ENCODE data around the gene ANKDD1A. TPM values are rescaled to one million over a fixed set of nuclear protein-coding genes. Genes with fewer than 3 reads are reported as not detected.

Gene ANKDD1A
- total and polyA plus RNA-seq, 8 donors, result 3.4 to 13.5 (median 10.9) TPM

- peak overlapping the region in 1 of 2 donors; percentile 29 for H3K4me3 ChIP-seq
- no peaks in the 10 kb centered on the region for H3K27me3 ChIP-seq
- ATAC-seq (peak; percentile 4), DNase-seq (peak in 1 of 4 donors; percentile 65)
- peak overlapping the region; percentile 88 to 99 for H3K27ac ChIP-seq
- no peaks in the 10 kb centered on the region for H3K36me3 ChIP-seq
- no peak for TF ChIP-seq CTCF (IDR thresholded peaks at IDR 0.05)
- H3K4me1 ChIP-seq, result peaks cover 36 to 86% of the 10 kb centered on the region in 2 donors
- no peaks in the 10 kb centered on the region for H3K9me3 ChIP-seq
- intact Hi-C loops (cut with DNase I), result loop anchor here in 1 of 2 donors (10.0 kb wide), 1 partner anchor 50 kb away; the partner anchor contains the start of gene PLEKHO2
These were observed 17.2 kb upstream of the ANKDD1A start for GRCh38 chr15:64894395-64895056.

- intact Hi-C loops (cut with DNase I), result loop anchor here in 1 of 2 donors (10.0 kb wide), 1 partner anchor 51 kb away; the partner anchor contains the start of gene PLEKHO2
- ATAC-seq (peak; percentile 17), DNase-seq (peak in 1 of 4 donors; percentile 47)
- peaks cover 0 to under 1% of the 10 kb centered on the region in 2 donors for H3K9me3 ChIP-seq
- H3K27ac ChIP-seq, result peak overlapping the region; percentile 88 to 99
- no peaks in the 10 kb centered on the region for H3K27me3 ChIP-seq
- H3K36me3 ChIP-seq, result no peaks in the 10 kb centered on the region
- no peak for TF ChIP-seq CTCF (IDR thresholded peaks at IDR 0.05)
- H3K4me1 ChIP-seq, result peaks cover 36 to 86% of the 10 kb centered on the region in 2 donors
- H3K4me3 ChIP-seq, result peak overlapping the region in 1 of 2 donors; percentile 29
These were observed 16.2 kb upstream of the ANKDD1A start for GRCh38 chr15:64895285-64896065.

- no peak for DNase-seq
- Histone ChIP-seq H3K27me3 (no peaks in the 10 kb centered on the region), H3K36me3 (no peaks in the 10 kb centered on the region), H3K9me3 (peaks cover 4 to 11% of the 10 kb centered on the region in 2 donors), H3K27ac (peak overlapping the region; percentile 88 to 99), H3K4me1 (peaks cover 36 to 78% of the 10 kb centered on the region in 2 donors), H3K4me3 (no peak overlapping the region)
- TF ChIP-seq CTCF (IDR thresholded peaks at IDR 0.05), result no peak
- ATAC-seq, result no peak
- intact Hi-C loops (cut with DNase I), result loop anchor here in 1 of 2 donors (10.0 kb wide), 1 partner anchor 52 kb away; the partner anchor contains the start of gene PLEKHO2
These were observed 15.2 kb upstream of the ANKDD1A start for GRCh38 chr15:64896371-64897069.

DNA sequence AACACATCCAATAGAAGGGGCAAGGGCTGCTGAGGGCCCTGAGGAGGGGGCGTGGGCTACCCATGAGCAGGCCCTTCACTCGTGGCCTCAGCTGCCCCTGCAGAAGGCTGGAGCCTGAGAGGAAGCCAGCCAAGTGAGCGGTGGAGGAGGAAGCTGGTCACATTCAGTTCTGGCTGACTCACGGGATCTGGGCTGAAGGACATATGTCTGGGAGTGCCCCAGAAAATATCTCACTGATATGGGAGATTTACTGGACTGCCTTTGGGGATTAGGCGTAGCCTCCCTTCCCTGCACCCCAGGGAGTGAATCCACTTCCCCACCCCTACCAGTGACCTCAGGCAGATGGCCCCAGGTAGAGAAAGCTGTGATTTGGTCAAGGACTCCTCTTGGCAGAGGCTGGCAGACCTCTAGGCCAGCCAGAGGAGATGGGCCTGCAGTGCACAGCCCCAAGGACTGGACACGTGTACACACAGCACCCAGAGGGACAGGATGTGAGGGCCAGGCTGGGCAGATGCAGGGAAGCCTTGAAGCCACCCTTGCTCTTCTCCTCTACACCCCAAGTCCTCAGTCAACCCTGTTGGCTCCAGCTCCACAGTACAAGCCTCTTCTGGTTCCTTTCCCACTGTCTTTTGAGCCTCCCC lies 14.2 kb upstream of the ANKDD1A start:
- no peak overlapping the region for H3K4me3 ChIP-seq
- no peak for TF ChIP-seq CTCF (IDR thresholded peaks at IDR 0.05)
- H3K27ac ChIP-seq, result peak overlapping the region; percentile 88 to 99
- intact Hi-C loops (cut with DNase I), result loop anchor here in 1 of 2 donors (10.0 kb wide), 1 partner anchor 53 kb away; the partner anchor contains the start of gene PLEKHO2
- peaks cover 4 to 15% of the 10 kb centered on the region in 2 donors for H3K9me3 ChIP-seq
- H3K27me3 ChIP-seq, result no peaks in the 10 kb centered on the region
- peaks cover 36 to 79% of the 10 kb centered on the region in 2 donors for H3K4me1 ChIP-seq
- no peaks in the 10 kb centered on the region for H3K36me3 ChIP-seq
- peak in 2 of 4 donors; percentile 82 to 89 for DNase-seq
- peak; percentile 34 for ATAC-seq
